Measurements from ENCODE around the gene EPHA3.

Gene EPHA3

DNA sequence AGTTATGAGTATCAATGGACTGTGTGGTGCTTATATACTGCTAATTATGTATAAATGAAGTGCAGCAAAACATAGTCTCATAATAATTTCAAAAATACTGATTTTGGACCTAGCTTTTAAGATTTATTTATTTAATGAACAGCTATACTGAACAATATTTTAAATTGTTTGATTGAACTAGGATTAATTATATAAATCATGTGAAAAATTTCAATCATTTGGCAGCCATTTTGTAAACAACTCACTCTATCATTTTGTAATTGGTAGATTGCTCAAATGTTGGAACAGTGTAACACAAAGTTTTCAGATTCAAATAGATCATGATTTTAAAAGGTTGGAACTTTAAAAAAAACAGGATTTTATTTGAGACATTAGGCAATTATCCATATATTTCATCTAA, 47.0 kb downstream of the EPHA3 start:
- Histone ChIP-seq H3K9me3 (ENCODE audit: control insufficient read depth in 1 of 2, low read length in 2 of 2) (no peaks in the 10 kb centered on the region), H3K36me3 (ENCODE audit: control insufficient read depth in 1 of 2, insufficient read depth in 2 of 2, low read length in 2 of 2) (no peaks in the 10 kb centered on the region), H3K4me1 (ENCODE audit: control insufficient read depth in 1 of 2, insufficient read depth in 2 of 2, low read length in 2 of 2) (no peaks in the 10 kb centered on the region), H3K27ac (ENCODE audit: low read length) (no peak overlapping the region), H3K27me3 (ENCODE audit: low read depth, low read length) (no peaks in the 10 kb centered on the region), H3K4me3 (ENCODE audit: low read depth in 1 of 2, low read length in 2 of 2) (no peak overlapping the region)

DNA sequence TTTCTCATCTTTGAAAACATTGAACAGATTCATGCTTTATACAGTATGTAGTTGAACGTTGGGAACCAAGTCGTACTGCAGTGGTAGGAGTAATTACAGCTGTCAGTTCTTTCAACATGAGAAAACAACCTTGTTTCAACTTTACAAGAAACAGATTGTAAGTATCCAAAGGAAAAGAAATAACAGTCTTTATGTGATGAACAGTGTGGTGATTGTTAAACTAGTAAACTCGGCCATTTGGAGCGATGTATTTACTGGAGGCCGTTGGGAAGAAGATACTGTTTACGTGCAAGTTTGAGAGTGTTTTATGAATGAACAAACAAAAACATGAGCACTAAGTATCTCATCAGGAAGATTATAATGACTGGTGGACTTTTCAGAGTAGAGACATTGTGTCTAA, 48.4 kb downstream of the EPHA3 start:
- Histone ChIP-seq H3K27me3 (ENCODE audit: low read depth, low read length) (no peaks in the 10 kb centered on the region), H3K4me1 (ENCODE audit: control insufficient read depth in 1 of 2, insufficient read depth in 2 of 2, low read length in 2 of 2) (no peaks in the 10 kb centered on the region), H3K9me3 (ENCODE audit: control insufficient read depth in 1 of 2, low read length in 2 of 2) (no peaks in the 10 kb centered on the region), H3K27ac (ENCODE audit: low read length) (peak overlapping the region; percentile 3), H3K4me3 (ENCODE audit: low read depth in 1 of 2, low read length in 2 of 2) (peak overlapping the region; percentile 1 to 17), H3K36me3 (ENCODE audit: control insufficient read depth in 1 of 2, insufficient read depth in 2 of 2, low read length in 2 of 2) (no peaks in the 10 kb centered on the region)

DNA sequence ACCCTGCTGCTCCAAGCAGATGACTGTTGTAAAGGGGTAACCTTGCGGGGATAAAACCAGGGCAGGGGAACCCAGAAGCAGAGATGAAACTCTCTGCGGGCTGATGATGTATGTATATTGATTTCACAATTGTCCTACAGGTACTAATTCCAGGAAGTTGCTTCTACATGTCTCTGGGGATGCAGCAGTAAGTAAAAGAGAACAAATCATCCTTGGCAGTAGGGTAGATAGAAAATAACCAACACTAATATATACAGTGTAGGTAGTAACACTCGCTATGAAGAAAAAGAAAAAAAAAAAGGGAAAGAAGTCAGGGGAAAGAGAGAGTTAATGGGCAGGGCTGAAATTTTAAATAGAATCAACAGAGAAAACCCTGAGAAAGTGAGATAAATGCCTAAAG, 50.2 kb downstream of the EPHA3 start:
- no peaks in the 10 kb centered on the region for H3K36me3 ChIP-seq (ENCODE audit: control insufficient read depth in 1 of 2, insufficient read depth in 2 of 2, low read length in 2 of 2)
- no peak overlapping the region for H3K27ac ChIP-seq (ENCODE audit: low read length)
- H3K27me3 ChIP-seq (ENCODE audit: low read depth, low read length), result no peaks in the 10 kb centered on the region
- H3K4me1 ChIP-seq (ENCODE audit: control insufficient read depth in 1 of 2, insufficient read depth in 2 of 2, low read length in 2 of 2), result no peaks in the 10 kb centered on the region
- no peak overlapping the region for H3K4me3 ChIP-seq (ENCODE audit: low read depth in 1 of 2, low read length in 2 of 2)
- no peaks in the 10 kb centered on the region for H3K9me3 ChIP-seq (ENCODE audit: control insufficient read depth in 1 of 2, low read length in 2 of 2)

DNA sequence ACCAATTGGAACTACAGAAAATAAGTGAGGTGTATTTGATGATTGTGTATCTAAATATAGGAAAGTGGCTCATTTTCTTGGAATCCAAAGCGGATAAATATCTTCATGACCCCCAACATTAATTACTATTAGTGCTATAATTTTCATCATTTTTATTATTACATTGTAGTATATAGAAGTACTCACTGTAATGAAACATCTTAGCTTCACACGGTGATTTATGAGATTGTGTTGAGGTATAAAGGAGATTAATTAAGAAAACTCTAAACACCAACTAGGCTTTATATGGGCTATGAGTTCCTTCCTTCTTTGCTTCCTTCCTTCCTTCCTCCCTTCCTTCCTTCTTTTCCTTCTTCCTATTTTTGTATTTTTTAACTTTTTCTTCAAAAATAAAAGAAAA, 52.2 kb downstream of the EPHA3 start:
- Histone ChIP-seq H3K9me3 (ENCODE audit: control insufficient read depth in 1 of 2, low read length in 2 of 2) (no peaks in the 10 kb centered on the region), H3K36me3 (ENCODE audit: control insufficient read depth in 1 of 2, insufficient read depth in 2 of 2, low read length in 2 of 2) (no peaks in the 10 kb centered on the region), H3K27ac (ENCODE audit: low read length) (no peak overlapping the region), H3K4me3 (ENCODE audit: low read depth in 1 of 2, low read length in 2 of 2) (no peak overlapping the region), H3K27me3 (ENCODE audit: low read depth, low read length) (no peaks in the 10 kb centered on the region), H3K4me1 (ENCODE audit: control insufficient read depth in 1 of 2, insufficient read depth in 2 of 2, low read length in 2 of 2) (no peaks in the 10 kb centered on the region)

DNA sequence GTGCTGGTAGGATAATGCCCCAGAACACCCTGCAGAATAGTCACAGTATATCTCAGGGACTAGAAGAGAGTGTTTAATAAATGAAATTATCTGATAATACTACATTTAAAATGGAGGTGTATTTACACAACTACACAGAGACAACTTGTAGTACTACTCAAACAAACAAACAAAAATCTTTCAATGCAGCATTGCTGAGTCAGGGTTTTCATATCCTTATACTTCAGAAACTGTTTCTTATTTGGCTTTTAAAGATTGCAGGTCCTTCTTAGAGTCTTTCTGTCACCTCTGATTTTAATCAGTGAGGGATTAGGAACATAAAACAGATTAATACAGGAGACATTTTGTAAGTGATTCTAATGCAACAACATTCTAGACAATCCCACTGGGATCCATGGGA, 57.4 kb downstream of the EPHA3 start:
- Histone ChIP-seq H3K4me3 (ENCODE audit: low read depth in 1 of 2, low read length in 2 of 2) (no peak overlapping the region), H3K36me3 (ENCODE audit: control insufficient read depth in 1 of 2, insufficient read depth in 2 of 2, low read length in 2 of 2) (no peaks in the 10 kb centered on the region), H3K27ac (ENCODE audit: low read length) (no peak overlapping the region), H3K9me3 (ENCODE audit: control insufficient read depth in 1 of 2, low read length in 2 of 2) (no peaks in the 10 kb centered on the region), H3K27me3 (ENCODE audit: low read depth, low read length) (no peaks in the 10 kb centered on the region), H3K4me1 (ENCODE audit: control insufficient read depth in 1 of 2, insufficient read depth in 2 of 2, low read length in 2 of 2) (peaks cover 0 to 7% of the 10 kb centered on the region in 2 donors)

DNA sequence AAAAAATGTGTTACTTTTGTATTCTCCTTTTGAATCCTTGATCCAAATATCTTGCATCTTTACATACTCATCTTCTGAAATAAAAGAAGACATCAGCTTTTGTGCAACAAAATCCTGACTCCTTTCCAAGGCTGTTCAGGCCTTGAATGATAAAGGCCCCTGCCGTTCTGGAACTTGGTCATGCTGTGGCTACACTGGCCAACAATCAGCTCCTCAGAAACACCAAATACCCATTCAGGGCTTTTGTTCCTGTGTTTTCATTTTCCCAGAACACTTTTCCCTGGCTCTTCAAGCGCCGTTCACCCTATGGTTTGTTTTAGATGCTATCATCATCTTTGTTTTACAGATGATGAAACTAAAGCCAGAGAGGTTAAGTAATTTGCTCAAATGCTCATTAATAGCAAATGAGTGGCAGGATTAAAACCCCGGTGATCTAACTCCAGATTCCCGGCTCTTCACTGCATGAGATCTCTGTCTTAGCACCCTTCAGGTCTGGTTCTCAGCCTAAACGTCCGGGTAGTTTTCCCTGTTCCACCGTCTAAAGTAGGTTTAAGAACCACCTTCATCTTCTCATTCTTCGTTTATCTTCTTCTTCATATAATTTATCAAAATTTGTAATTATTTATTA, 58.3 kb downstream of the EPHA3 start:
- H3K27ac ChIP-seq (ENCODE audit: low read length), result no peak overlapping the region
- no peaks in the 10 kb centered on the region for H3K36me3 ChIP-seq (ENCODE audit: control insufficient read depth in 1 of 2, insufficient read depth in 2 of 2, low read length in 2 of 2)
- H3K9me3 ChIP-seq (ENCODE audit: control insufficient read depth in 1 of 2, low read length in 2 of 2), result no peaks in the 10 kb centered on the region
- peaks cover 0 to 7% of the 10 kb centered on the region in 2 donors for H3K4me1 ChIP-seq (ENCODE audit: control insufficient read depth in 1 of 2, insufficient read depth in 2 of 2, low read length in 2 of 2)
- H3K27me3 ChIP-seq (ENCODE audit: low read depth, low read length), result no peaks in the 10 kb centered on the region
- no peak overlapping the region for H3K4me3 ChIP-seq (ENCODE audit: low read depth in 1 of 2, low read length in 2 of 2)

DNA sequence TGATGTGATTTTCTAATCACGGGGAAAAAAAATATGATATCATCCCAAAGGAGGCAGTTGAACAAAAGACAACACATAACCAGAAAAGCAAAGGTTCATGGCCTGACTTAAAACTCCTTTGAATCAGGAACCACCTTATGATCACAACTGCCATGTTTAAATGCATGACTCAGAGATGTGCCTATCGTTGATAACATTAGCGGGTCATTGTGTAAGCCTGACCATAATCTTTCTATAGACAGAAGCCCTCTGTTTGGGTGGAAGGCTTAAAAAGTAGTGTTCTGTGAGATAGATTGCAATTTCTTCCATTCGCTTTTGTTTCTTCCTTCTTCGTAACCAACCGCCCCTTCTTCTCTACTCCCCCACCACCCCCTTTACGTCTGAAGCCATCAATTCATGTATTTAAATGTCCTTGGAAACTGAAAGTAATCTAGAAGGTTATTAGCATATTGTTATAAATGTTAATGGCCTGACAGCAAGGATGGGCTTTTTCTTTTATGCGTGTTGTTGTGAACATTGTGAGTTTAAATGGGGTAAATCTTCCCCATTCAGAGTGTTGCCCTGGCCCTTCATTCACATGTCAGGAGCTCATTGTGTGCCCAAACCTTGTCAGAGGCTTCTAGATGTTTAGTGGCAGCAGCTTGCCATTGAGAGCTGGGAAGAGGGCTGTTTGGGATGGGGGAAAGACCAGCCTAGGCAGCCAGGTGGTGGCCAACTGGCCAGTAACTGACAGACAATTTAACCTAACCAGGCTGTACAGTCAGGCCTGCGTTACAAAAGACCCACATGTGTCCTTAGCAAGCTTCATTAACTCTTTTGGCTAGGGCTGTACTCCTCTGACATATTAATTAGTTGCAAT, 64.5 kb downstream of the EPHA3 start:
- Histone ChIP-seq H3K27me3 (ENCODE audit: low read depth, low read length) (no peaks in the 10 kb centered on the region), H3K4me1 (ENCODE audit: control insufficient read depth in 1 of 2, insufficient read depth in 2 of 2, low read length in 2 of 2) (peaks cover 0 to 7% of the 10 kb centered on the region in 2 donors), H3K4me3 (ENCODE audit: low read depth in 1 of 2, low read length in 2 of 2) (no peak overlapping the region), H3K36me3 (ENCODE audit: control insufficient read depth in 1 of 2, insufficient read depth in 2 of 2, low read length in 2 of 2) (no peaks in the 10 kb centered on the region), H3K9me3 (ENCODE audit: control insufficient read depth in 1 of 2, low read length in 2 of 2) (no peaks in the 10 kb centered on the region), H3K27ac (ENCODE audit: low read length) (no peak overlapping the region)

DNA sequence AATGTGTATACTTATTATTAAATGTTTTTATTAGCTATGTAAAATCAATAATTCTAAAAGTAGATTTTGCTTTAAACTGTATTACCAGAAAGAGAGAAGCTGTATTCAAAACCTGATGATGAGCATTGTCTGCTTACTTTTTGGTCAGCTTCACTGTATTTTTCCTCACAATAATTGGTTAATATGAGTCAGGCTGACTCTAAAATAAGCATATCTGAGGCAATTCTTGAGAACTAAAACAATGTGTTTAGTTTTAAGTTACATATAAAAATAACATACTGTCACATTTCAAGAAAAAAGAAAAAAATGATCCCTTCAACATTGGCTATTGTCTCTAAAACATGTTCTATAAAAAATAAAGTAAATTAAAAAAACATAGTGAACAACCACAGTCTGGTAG, 66.1 kb downstream of the EPHA3 start:
- Histone ChIP-seq H3K27ac (ENCODE audit: low read length) (no peak overlapping the region), H3K9me3 (ENCODE audit: control insufficient read depth in 1 of 2, low read length in 2 of 2) (no peaks in the 10 kb centered on the region), H3K4me1 (ENCODE audit: control insufficient read depth in 1 of 2, insufficient read depth in 2 of 2, low read length in 2 of 2) (no peaks in the 10 kb centered on the region), H3K36me3 (ENCODE audit: control insufficient read depth in 1 of 2, insufficient read depth in 2 of 2, low read length in 2 of 2) (no peaks in the 10 kb centered on the region), H3K4me3 (ENCODE audit: low read depth in 1 of 2, low read length in 2 of 2) (no peak overlapping the region), H3K27me3 (ENCODE audit: low read depth, low read length) (no peaks in the 10 kb centered on the region)

DNA sequence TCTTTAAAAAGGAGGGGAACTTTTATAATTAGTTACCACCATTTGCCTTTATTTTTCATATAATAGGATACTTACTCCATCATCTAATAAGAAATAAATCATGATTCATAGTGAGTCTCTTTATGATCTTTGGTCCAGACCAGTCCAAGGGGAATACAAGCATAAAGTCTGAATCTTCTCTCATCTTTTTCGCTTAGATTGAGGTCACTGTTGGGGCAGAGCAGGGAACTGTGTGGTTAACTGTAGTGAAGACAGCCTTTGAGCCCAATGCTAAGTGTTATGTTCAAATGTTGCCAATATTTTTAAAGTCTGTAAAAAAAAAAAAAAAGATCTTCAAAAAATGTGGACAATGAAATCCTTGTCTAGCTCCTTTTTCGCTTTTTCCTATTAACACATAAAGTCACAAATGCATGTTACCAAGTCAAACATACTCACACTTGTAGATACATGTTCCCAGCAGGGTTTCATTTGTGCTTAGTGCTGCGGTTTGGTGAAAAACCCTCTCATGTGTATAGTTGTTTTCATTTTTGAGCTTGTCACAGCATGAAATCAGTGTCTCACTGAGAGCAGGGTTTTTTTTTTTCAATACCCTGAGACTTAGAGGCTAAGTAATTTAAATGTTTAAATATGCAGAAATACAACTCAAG, 72.1 kb downstream of the EPHA3 start:
- Histone ChIP-seq H3K4me3 (ENCODE audit: low read depth in 1 of 2, low read length in 2 of 2) (no peak overlapping the region), H3K27me3 (ENCODE audit: low read depth, low read length) (no peaks in the 10 kb centered on the region), H3K27ac (ENCODE audit: low read length) (no peak overlapping the region), H3K9me3 (ENCODE audit: control insufficient read depth in 1 of 2, low read length in 2 of 2) (no peaks in the 10 kb centered on the region), H3K36me3 (ENCODE audit: control insufficient read depth in 1 of 2, insufficient read depth in 2 of 2, low read length in 2 of 2) (no peaks in the 10 kb centered on the region), H3K4me1 (ENCODE audit: control insufficient read depth in 1 of 2, insufficient read depth in 2 of 2, low read length in 2 of 2) (peaks cover 0 to 4% of the 10 kb centered on the region in 2 donors)

DNA sequence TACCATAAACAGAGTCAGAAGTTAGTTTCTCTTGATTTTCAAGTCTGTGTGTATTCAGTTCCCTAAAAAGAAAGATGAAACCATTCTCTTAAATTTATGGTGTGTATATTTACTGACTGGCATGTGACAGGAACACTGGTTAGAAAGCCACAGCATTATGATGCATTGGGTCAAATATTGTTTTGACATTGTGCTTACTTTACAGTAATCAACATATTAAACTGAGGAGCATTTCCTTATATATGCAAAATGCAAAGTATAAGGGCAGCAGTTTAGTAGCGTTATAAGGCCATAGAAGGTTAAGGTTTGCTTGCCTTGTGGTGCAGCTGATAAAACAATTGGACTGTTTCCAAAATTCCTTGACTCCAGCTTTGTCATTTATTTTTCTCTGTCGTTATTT, 72.9 kb downstream of the EPHA3 start:
- Histone ChIP-seq H3K27ac (ENCODE audit: low read length) (no peak overlapping the region), H3K4me1 (ENCODE audit: control insufficient read depth in 1 of 2, insufficient read depth in 2 of 2, low read length in 2 of 2) (peaks cover 0 to 8% of the 10 kb centered on the region in 2 donors), H3K27me3 (ENCODE audit: low read depth, low read length) (no peaks in the 10 kb centered on the region), H3K4me3 (ENCODE audit: low read depth in 1 of 2, low read length in 2 of 2) (no peak overlapping the region), H3K9me3 (ENCODE audit: control insufficient read depth in 1 of 2, low read length in 2 of 2) (no peaks in the 10 kb centered on the region), H3K36me3 (ENCODE audit: control insufficient read depth in 1 of 2, insufficient read depth in 2 of 2, low read length in 2 of 2) (no peaks in the 10 kb centered on the region)

DNA sequence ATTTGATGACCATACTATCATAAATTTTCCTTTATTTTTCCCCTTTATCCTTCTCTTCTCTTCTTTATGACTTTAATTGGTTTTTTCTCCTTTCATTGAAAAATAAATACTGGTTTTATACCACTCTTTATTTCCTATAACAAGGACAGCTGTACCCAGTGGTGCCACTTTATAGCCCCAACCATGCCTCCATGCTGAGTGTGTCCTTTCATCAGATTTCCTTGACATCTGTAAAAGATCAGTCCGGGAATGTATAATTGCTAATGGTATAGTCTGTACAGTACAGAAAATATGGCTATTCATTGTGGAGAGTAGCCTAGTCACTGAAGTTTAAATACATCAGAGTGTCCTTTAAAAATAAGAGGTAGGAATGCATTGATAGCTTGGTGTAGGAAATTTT, 74.6 kb downstream of the EPHA3 start:
- no peaks in the 10 kb centered on the region for H3K9me3 ChIP-seq (ENCODE audit: control insufficient read depth in 1 of 2, low read length in 2 of 2)
- peaks cover 0 to 8% of the 10 kb centered on the region in 2 donors for H3K4me1 ChIP-seq (ENCODE audit: control insufficient read depth in 1 of 2, insufficient read depth in 2 of 2, low read length in 2 of 2)
- no peaks in the 10 kb centered on the region for H3K36me3 ChIP-seq (ENCODE audit: control insufficient read depth in 1 of 2, insufficient read depth in 2 of 2, low read length in 2 of 2)
- no peak overlapping the region for H3K27ac ChIP-seq (ENCODE audit: low read length)
- H3K4me3 ChIP-seq (ENCODE audit: low read depth in 1 of 2, low read length in 2 of 2), result no peak overlapping the region
- no peaks in the 10 kb centered on the region for H3K27me3 ChIP-seq (ENCODE audit: low read depth, low read length)
